GM19193 (cell line): Measurements from ENCODE around the gene SLC25A1.

ENCODE experiments used
- POLR2A ChIP-seq: IDR thresholded peaks from 4 replicates; pipeline ENCODE4 v1.6.1; 2011; ENCODE audit not compliant: insufficient read depth, insufficient read length; ENCODE audit errors: extremely low read depth

SLC25A1 gene

DNA sequence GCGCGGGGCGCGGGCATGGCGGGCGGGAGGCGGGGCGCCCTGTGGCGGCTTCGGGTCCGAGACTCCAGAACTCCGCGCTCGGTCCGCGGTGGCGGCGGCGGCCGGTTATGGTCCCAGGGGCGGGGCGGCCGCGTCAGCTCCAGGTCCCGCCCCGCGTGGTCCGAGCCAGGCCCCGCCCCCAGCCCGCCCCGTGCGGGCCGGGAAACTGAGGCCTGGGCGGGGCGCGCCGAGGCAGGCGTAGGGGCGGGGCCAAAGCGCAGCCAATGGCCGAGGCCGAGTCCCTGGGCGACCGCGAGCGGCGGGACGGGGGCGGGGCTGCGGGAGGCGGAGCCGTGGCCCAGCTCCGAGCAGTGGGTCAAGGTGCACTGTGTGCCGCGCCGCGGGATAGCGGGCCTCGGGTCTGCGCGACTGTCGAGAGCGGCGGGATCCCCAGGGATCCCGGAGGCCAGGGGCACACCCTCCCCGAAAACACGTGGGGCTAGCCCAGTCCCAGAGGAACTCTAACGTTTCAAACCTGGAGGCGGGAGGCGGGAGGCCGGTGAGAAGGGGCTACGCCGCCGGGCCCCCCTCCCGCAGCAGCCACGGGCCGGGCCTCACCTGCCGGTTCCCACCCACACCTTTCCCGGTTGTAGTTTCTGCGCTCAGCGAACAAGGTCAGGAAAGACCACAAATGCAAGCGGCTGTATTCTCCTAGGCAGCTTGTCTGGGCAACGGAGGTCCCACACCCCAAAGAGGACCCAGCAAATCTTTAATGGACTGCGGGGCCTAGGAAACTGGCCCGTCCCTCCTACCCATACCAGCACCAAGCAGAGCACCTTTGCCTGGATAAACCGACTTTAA is at the start of gene SLC25A1:
Gene SLC25A1, minus strand, starts transcription at position 80 of the 840 bp plus-strand sequence. Its CDS starts 63 bp downstream, at position 17.
- peak; percentile 59 for TF ChIP-seq POLR2A

DNA sequence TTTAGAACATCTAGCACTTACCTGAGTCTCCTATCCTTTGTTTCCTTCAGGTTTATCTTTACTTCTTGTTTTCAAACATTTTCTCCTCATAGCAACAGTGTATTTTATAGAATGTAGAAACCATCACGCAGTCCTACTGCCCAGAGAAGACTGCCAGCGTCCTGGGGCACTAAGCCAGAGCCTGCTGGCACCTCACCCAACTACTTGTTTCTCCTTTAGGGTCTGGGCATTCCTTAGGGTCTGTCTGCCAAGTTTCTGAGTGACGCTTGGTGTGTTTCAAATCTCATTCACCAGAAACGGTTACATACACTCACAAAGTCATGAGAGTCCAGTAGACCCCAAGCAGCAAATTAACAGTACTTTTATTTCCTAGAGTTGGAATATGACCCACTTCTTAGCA is 49.6 kb upstream of the SLC25A1 start:
- no peak for TF ChIP-seq POLR2A

DNA sequence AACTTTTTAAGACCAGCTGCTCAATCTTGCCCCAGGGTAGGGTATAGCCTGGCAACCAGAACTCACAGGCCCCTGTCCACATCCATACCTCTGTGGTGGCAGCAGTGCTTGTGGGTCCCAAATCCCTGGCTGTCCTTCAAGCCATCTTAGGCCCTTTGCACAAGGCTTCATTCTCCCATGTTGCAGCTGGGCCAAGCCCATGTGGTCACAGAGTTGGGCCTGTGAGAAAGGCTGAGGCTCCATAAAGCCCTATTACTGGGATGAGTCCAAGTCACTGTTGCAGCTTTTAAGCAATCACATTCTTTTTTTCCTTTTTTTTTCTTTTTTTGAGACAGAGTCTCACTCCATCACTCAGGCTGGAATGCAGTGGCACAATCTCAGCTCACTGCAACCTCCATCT is 47.9 kb upstream of the SLC25A1 start:
- TF ChIP-seq POLR2A: no peak

DNA sequence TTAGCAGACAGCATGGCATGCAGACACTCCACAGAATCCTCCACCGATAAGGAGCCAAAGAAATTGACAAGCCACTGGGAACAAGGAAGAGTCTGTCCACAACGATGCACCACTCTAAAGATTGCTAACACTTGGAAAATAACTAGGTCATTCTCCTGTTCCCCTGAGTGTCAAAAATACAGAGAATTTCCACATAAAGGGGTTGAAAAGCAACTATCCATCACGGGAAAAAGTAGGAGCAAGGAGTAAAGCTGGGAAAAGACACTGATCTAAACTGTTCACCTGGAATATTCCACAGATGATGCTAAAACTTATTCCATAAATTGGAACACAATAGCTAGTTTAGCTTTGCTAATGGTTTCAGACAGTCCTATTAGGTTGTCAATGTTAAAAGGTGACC is 47.0 kb upstream of the SLC25A1 start:
- TF ChIP-seq POLR2A: no peak

DNA sequence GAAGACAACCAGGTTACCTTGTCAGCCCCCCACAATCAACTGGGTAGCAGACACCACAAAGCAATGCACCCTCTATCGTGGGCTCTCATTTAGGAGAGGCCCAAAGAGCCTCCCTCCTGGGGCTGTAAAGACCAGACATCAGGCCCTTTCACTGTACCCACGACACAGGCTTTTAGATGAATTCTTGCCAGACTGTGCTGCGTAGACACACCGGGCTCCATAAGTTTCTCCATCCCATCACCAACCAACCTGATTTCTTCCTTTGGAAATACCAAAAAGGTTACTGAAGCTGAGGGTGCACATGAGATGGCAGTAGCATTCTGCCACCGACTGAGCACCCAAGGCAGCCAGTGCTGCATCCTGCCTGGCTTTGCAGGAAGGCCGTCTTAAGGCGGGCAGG is 46.4 kb upstream of the SLC25A1 start:
- no peak for TF ChIP-seq POLR2A

DNA sequence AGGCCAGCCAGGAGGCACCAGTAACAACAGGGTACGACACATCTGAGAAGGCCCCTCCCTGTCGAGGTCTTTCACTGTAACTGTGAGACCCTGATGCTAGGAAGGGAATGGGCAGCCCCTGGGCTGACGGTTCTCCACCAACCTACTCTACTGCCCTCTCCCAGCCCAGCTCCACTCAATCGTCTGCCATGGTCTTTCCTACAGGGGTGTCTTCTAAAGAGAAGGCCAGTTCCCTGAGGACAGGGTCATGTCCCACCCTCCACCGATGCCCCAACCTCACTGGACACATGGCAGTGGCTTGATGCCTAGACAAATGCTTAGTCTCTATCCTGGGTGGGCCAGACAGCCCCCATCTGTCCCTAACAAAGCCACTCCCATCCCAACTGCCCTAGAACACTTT is 46.0 kb upstream of the SLC25A1 start:
- TF ChIP-seq POLR2A: no peak

DNA sequence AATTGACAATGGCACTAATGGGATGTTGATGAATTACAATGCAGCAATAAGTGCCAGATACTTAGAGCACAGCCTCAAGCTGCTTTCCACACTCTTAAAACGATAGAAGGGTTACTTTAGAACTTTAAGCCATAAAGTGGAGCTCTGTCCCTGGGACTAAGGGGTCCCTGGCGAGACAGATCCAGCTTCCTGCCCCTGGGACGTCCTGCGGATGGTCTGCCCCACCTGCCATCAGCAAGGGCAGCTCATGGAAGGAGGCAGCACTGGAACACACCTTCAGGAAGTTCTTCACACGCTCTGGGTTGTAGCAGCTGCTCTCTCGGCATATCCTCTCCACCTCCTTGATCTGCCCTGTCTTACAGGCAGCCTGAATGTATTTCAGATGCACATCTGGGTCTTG is 45.1 kb upstream of the SLC25A1 start:
- no peak for TF ChIP-seq POLR2A

DNA sequence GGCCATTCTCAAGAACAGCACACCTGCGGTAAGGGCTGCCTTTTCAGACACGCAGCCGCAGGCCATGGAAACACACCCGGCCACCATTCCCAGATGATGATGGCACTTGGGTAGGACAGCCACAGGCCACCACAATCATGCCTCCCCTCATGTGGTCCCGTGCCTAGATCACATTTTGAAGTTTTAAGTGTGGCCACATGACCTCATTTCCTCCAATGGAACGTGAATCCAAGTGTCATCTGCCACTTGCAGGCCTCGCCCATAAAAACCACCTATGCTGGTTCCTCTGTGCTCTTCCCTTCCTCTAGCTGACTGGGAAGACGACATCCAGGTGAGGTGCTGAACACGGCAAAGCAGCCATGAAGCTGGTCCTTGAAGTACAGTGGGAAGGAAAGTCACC is 44.6 kb upstream of the SLC25A1 start:
- TF ChIP-seq POLR2A: no peak

DNA sequence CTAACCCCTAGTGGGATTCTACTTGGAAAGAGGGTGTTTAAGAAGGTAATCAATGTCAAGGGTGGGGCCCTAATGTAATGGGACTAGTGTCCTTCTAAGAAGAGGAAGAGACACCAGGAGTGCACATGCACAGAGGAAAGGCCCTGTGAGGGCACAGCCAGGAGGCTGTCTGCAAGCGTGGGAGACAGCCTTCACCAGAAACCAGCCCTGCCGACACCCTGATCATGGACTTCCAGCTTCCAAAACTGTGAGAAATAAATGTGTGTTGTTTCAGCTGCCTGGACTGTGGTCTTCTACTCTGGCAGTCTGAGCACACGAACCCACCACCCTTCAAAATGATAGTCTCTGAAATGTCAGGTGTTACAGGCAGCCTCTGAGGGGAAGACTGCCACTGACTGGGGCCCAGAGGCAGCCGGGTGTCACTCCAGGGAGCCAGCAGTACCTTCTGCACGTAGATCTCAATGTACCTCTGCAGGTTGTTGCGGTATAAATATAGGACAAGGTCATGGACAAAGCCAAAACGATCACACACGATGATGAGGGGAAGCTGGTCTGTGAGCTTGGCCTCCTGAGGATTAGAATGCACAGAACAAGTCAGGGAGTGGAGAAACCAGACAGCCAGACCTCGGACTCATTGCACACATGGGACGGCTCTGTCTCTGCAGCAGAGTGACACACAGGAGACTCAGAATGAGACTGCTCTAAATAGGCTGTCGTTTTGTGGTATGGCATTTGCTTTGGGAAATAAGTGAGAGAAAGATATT is 43.9 kb upstream of the SLC25A1 start:
- TF ChIP-seq POLR2A: no peak

DNA sequence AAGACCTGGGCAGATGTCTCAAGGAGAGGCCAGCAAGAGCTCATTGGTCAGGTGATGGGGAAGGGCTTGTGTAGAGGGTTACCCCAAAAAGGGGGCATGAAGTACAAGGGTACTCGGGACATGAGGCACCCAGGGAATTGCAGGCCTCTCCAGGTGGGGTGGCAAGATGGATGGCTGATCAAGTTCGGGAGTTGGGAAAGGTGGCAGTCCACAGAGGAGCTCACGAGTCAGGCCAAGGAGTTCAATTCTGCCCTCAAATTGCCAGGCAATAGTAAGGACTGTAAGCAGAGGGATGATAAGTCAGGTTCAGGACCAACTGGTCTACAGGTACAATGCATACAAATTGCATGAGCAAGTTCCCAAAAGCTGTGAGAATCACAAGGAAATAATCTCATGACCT is 42.3 kb upstream of the SLC25A1 start:
- no peak for TF ChIP-seq POLR2A

DNA sequence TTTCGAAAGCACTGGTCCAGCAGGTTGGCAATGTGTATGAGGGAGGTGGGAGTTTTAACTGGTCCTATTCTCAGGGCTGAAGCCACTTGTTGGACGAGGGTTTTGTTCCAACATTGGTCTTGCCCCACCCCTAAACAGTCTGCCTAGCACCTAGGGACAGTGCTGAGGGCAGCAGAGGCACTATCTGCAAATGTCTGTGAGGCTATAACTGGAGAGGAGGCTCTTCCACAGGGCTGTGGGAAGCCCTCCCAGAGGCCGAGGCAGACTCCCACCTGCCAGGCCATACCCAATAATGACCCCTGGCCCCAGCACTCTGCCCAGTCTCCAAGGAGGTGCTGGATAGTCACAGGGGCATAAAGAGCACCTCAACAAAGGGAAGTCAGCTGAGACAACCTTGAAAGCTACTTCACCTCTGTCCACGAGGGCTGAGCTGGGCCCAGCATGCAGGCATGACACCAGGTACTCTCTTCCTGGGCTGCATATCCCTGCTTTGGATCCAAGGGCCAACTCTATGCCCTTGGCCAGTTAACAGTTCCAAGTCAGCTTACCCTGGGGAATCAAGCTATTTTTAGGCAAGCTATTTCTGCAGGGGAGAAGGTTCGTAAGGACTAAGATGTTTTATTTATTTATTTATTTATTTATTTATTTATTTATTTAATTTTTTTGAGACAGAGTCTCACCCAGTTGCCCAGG is 40.2 kb upstream of the SLC25A1 start:
- TF ChIP-seq POLR2A: no peak

DNA sequence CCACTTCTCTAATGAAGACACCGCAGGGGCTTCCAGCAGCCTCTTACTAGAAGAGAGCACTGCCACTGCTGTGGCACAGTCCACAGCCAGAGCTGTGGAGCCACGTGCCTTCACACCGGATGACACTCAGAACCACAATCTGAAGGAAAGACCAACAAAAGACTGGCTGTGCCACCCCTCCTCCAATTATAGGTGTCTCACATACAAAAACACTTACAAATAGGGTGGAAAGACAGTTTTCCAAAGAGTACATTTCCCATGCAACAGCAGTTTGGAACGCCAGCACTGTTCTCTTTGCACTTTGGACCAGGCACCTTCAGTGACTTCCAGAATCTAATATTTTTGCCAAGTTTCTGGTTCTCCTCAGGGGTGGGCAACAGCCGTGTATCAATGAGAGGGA is 38.0 kb upstream of the SLC25A1 start:
- no peak for TF ChIP-seq POLR2A

DNA sequence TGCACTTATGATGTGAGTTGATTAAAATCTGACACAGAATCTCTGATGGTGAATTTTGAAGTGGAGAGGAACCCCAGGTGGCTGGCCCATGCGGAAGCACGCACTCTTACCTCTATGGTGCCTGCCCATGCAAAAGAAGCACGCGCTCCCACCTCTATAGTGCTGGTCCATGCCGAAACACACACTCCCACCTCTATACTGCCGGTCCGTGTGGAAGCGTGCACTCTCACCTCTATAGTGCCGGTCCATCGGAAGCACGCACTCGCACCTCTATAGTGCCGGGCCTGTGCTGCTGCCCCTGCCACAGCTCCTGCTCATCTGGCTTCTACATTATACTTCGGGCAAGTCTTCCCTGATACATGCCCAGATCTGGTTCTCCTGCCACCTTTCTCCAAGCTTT is 36.8 kb upstream of the SLC25A1 start:
- no peak for TF ChIP-seq POLR2A

DNA sequence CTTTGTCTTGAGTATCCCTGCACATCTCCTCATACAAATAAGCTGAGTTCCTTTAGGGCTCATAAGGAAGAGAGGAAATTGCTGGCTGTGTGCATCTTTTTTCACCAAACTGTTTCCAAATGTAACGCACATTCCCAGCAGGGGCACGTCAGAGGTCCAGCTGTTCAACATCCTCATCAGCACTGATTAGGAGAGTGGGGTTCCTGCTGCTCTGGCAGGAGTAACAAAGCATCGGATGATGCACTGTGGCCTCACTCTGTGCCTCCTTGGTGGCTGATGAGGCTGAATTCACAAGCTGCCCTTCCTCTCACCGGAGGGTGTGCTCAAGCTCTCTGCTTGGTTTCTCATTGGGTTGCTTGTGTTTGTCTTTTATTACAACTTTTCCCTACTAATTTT is 35.5 kb upstream of the SLC25A1 start:
- TF ChIP-seq POLR2A: no peak

DNA sequence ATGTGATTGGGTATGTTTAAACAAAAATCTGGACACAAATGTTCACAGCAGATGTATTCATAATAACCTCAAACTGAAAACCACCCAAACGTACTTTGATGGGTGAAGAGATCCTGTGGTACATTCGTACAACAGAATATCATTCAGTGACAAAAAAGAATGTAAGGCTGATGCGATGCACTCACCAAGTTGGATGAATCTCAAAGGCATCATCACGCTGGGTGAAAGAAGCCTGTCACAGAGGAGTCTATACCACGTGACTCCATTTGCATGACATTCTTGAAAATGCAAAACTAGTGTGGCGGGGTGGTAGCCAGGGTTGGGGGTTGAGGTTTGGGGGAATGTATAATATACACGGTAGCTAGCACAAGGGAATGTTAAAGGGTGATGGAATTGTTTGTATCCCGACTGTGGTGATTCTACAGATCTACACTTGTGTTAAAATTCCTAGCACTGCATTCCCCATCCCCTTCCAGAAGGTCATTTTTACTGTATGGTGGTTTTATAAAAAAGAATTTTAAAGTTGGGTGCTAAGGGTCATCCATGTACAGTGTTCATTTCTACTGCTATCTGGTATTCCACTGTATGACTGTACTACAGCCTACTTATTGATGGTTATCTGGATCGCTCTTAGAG is 35.0 kb upstream of the SLC25A1 start:
- no peak for TF ChIP-seq POLR2A
